Esophagus muscularis mucosa (tissue), 4 donors: Measurements from ENCODE around the gene SPP1. TPM values are rescaled to one million over a fixed set of nuclear protein-coding genes. Genes with fewer than 3 reads are reported as not detected.

Experiments
- DNase-seq: peaks from one replicate; pipeline ENCODE4 v3.0.0-alpha.2; 2017; ENCODE audit errors: extremely low spot score
- H3K27ac ChIP-seq, 4 donors: fragments of 200-600 bp; sonication (generic); replicated peaks in 1 of 4; 1 replicate in 3 of 4; 2 replicates in 1 of 4; pipeline ENCODE4 v1.5.1; 2016 to 2019; ENCODE audit warnings: mild to moderate bottlenecking in 1 of 4
- H3K27me3 ChIP-seq, 4 donors: fragments of 200-600 bp; sonication (generic); one replicate each; pipeline versions ENCODE4 v1.5.1 to v1.6.0; 2016 to 2019
- H3K36me3 ChIP-seq, 4 donors: fragments of 200-600 bp; sonication (generic); one replicate each; pipeline ENCODE4 v1.5.1; 2016 to 2019
- H3K4me1 ChIP-seq, 4 donors: fragments of 200-600 bp; sonication (generic); one replicate each; pipeline ENCODE4 v1.5.1; 2016 to 2019
- H3K4me3 ChIP-seq, 4 donors: fragments of 200-600 bp; sonication (generic); 1 replicate in 2 of 4; 2 replicates in 2 of 4; pipeline ENCODE4 v1.5.1; 2016 to 2019; ENCODE audit warnings: mild to moderate bottlenecking in 4 of 4, moderate library complexity in 1 of 4
- H3K9me3 ChIP-seq, 4 donors: fragments of 200-600 bp; sonication (generic); 1 replicate in 3 of 4; 2 replicates in 1 of 4; pipeline ENCODE4 v1.5.1; 2016 to 2019
- EP300 ChIP-seq: sonication (generic); formaldehyde crosslinking; IDR thresholded peaks from one replicate; pipeline ENCODE4 v1.6.1; 2017; ENCODE audit warnings: antibody characterized with exemption
- POLR2A ChIP-seq: fragments of 450-650 bp; IDR thresholded peaks from one replicate; pipeline ENCODE4 v1.6.1; 2017; ENCODE audit warnings: antibody characterized with exemption, moderate library complexity, mild to moderate bottlenecking, low read depth
- POLR2AphosphoS5 ChIP-seq, 2 donors: sonication (generic); formaldehyde crosslinking; IDR thresholded peaks; one replicate each; pipeline ENCODE4 v1.6.1; 2017; ENCODE audit warnings: antibody characterized with exemption in 2 of 2
- WGBS: methylation state at CpG from one replicate; pipeline ENCODE4 v1.1.5; 2018; 5-methylcytosine and 5-hydroxymethylcytosine counted together
- intact Hi-C: fragments of 100-400 bp; cut with DNase I; formaldehyde crosslinking; loops from one replicate; pipeline ENCODE4 v1.15.1; 2023
- total RNA-seq, 4 donors: library from RNA; depleted of rRNA; stranded (reverse); fragments of >200 nt; gene quantifications; one replicate each; pipeline versions ENCODE4 v1.1.0 to v1.2.1, GENCODE V29; 2016
- TF ChIP-seq, protein P1 (sequence below), 3 experiments: fragments of 200-600 bp in 2 of 3; fragments of 450-650 bp in 1 of 3; sonication (generic) in 2 of 3; IDR thresholded peaks; one replicate each; pipeline ENCODE4 v1.5.1; 2017 to 2019; ENCODE audit warnings: antibody characterized with exemption in 3 of 3, mild to moderate bottlenecking in 2 of 3, moderate library complexity in 1 of 3

SPP1 gene
- total RNA-seq, 4 donors from 2014 or later: 2.5 to 45.4 (median 15.0) TPM

- H3K27me3 ChIP-seq: no peaks in the 10 kb centered on the region
- intact Hi-C loops: loop anchor here (10.0 kb wide), 1 partner anchor 295 kb away; no protein-coding TSS in a partner anchor
- no peak overlapping the region for H3K4me3 ChIP-seq
- 86% methylated on average over 1 of the region's 1 CpG for WGBS
- no peak for DNase-seq
- H3K9me3 ChIP-seq: no peaks in the 10 kb centered on the region
- H3K27ac ChIP-seq: no peak overlapping the region
- TF ChIP-seq POLR2AphosphoS5 (IDR thresholded peaks at IDR 0.05): no peak
- TF ChIP-seq POLR2A: no peak
- TF ChIP-seq, protein P1, sequence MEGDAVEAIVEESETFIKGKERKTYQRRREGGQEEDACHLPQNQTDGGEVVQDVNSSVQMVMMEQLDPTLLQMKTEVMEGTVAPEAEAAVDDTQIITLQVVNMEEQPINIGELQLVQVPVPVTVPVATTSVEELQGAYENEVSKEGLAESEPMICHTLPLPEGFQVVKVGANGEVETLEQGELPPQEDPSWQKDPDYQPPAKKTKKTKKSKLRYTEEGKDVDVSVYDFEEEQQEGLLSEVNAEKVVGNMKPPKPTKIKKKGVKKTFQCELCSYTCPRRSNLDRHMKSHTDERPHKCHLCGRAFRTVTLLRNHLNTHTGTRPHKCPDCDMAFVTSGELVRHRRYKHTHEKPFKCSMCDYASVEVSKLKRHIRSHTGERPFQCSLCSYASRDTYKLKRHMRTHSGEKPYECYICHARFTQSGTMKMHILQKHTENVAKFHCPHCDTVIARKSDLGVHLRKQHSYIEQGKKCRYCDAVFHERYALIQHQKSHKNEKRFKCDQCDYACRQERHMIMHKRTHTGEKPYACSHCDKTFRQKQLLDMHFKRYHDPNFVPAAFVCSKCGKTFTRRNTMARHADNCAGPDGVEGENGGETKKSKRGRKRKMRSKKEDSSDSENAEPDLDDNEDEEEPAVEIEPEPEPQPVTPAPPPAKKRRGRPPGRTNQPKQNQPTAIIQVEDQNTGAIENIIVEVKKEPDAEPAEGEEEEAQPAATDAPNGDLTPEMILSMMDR (IDR thresholded peaks at IDR 0.05): no peak
- TF ChIP-seq EP300: no peak
- H3K36me3 ChIP-seq: no peaks in the 10 kb centered on the region
- H3K4me1 ChIP-seq: no peaks in the 10 kb centered on the region
Observed at GRCh38 chr4:87979810-87980209, 4.3 kb downstream of the SPP1 start.

GRCh38 chr4:87981486-87981885, 6.0 kb downstream of the SPP1 start:
- no peak for DNase-seq
- WGBS: 97% methylated on average over 8 of the region's 8 CpGs
- Histone ChIP-seq H3K9me3 (no peaks in the 10 kb centered on the region), H3K27ac (no peak overlapping the region), H3K4me3 (no peak overlapping the region), H3K4me1 (no peaks in the 10 kb centered on the region), H3K27me3 (no peaks in the 10 kb centered on the region), H3K36me3 (no peaks in the 10 kb centered on the region)
- TF ChIP-seq POLR2A (no peak), EP300 (no peak), POLR2AphosphoS5 (IDR thresholded peaks at IDR 0.05) (no peak)
- TF ChIP-seq, protein P1 (IDR thresholded peaks at IDR 0.05): no peak
- intact Hi-C loops: no loop called here

- no peaks in the 10 kb centered on the region for H3K4me1 ChIP-seq
- H3K4me3 ChIP-seq: no peak overlapping the region
- no peaks in the 10 kb centered on the region for H3K36me3 ChIP-seq
- no peaks in the 10 kb centered on the region for H3K27me3 ChIP-seq
- TF ChIP-seq, protein P1 (IDR thresholded peaks at IDR 0.05): no peak
- TF ChIP-seq EP300: no peak
- TF ChIP-seq POLR2A: no peak
- TF ChIP-seq POLR2AphosphoS5 (IDR thresholded peaks at IDR 0.05): no peak
- WGBS: 73% methylated on average over 1 of the region's 1 CpG
- intact Hi-C loops: no loop called here
- H3K9me3 ChIP-seq: no peaks in the 10 kb centered on the region
- DNase-seq: no peak
- H3K27ac ChIP-seq: no peak overlapping the region
Observed at GRCh38 chr4:87982036-87982435, 6.5 kb downstream of the SPP1 start.

GRCh38 chr4:87982446-87983010, 7.0 kb downstream of the SPP1 start:
- WGBS: 88% methylated on average over 13 of the region's 13 CpGs
- intact Hi-C loops: no loop called here
- no peak for DNase-seq
- Histone ChIP-seq H3K36me3 (no peaks in the 10 kb centered on the region), H3K4me1 (no peaks in the 10 kb centered on the region), H3K9me3 (no peaks in the 10 kb centered on the region), H3K4me3 (no peak overlapping the region), H3K27ac (no peak overlapping the region), H3K27me3 (no peaks in the 10 kb centered on the region)
- TF ChIP-seq, protein P1 (IDR thresholded peaks at IDR 0.05): no peak
- no peak for TF ChIP-seq EP300
- TF ChIP-seq POLR2AphosphoS5 (IDR thresholded peaks at IDR 0.05): no peak
- TF ChIP-seq POLR2A: no peak

DNA sequence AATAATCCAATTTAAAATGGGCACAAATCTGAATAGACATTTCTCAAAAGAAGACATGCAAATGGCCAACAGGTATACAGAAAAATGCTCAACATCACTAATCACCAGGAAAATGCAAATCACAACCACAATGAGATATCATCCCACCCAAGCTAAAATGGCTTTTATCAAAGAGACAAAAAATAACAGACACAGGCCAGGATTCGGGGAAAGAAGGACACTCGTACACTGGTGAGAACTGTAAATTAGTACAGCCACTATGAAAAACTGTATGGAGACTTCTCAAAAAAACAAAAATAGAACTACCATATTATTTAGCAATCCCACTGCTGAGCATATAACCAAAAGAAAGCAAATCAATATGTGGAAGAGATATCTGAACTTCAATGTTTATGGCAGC, 8.5 kb downstream of the SPP1 start:
- 100% methylated on average over 2 of the region's 2 CpGs for WGBS
- no peaks in the 10 kb centered on the region for H3K9me3 ChIP-seq
- no peaks in the 10 kb centered on the region for H3K36me3 ChIP-seq
- no peak overlapping the region for H3K4me3 ChIP-seq
- TF ChIP-seq, protein P1 (IDR thresholded peaks at IDR 0.05): no peak
- TF ChIP-seq POLR2AphosphoS5 (IDR thresholded peaks at IDR 0.05) (no peak), EP300 (no peak)
- no peaks in the 10 kb centered on the region for H3K4me1 ChIP-seq
- no peak overlapping the region for H3K27ac ChIP-seq
- no peak for DNase-seq
- intact Hi-C loops: no loop called here
- no peaks in the 10 kb centered on the region for H3K27me3 ChIP-seq
